Measurements from ENCODE around the gene CSNK1D. TPM values are rescaled to one million over a fixed set of nuclear protein-coding genes. Genes with fewer than 3 reads are reported as not detected.
A peak's percentile ranks its signal among the peaks of the same experiment; 100 is the strongest.
"Not testable (repeated sequence)": the region's sequence is repeated elsewhere in the genome, so short reads cannot be mapped to it uniquely, and the experiment has no call there.

Gene CSNK1D
- total RNA-seq, 1 donor from 2014 or later = 170 TPM

- DNase-seq (ENCODE audit: low spot score) = no peak
Measured at GRCh38 chr17:82274134-82275020, 877 bp upstream of the CSNK1D start.

- no peak for DNase-seq (ENCODE audit: low spot score)
Measured at GRCh38 chr17:82272495-82273326, 789 bp downstream of the CSNK1D start.

DNA sequence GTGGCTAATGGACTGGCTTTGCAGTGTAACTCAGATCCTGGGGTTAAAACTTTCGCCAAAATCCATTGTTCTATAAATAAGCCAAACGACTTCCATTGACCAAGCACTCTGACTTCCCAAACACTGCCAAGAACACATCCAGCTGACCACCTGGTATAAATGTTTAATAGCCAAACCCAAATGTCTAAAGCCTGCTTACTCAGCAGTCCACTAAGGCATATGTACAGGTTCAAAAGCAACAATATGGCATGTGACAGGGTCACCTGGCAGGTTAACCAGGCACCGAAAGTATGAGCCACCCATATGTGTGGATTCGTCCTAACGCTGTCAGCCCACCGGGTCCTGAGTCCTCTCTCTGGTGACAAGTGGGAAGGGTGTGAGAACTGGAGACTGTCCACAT, 2.1 kb downstream of the CSNK1D start:
- DNase-seq (ENCODE audit: low spot score) = no peak

DNA sequence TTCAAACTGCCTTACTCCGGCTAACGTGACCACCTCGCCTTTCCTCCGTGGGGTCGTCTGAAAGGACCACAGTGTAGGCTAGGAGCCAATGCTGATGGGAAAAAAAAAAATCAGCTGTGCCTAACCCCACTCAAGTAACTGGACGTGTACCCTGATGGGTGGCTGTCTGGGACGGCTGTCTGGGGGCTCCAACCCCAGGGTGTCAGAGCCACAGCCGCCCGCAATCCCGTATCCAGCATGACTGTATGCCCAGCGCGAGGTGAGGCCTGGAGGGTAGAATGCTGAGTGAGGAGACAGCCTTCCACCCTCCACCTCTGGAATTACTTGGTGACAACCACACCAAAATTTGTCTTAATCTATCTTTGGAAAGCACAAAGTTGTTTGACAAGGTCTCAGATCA, 2.8 kb downstream of the CSNK1D start:
- DNase-seq (ENCODE audit: low spot score) = no peak

DNA sequence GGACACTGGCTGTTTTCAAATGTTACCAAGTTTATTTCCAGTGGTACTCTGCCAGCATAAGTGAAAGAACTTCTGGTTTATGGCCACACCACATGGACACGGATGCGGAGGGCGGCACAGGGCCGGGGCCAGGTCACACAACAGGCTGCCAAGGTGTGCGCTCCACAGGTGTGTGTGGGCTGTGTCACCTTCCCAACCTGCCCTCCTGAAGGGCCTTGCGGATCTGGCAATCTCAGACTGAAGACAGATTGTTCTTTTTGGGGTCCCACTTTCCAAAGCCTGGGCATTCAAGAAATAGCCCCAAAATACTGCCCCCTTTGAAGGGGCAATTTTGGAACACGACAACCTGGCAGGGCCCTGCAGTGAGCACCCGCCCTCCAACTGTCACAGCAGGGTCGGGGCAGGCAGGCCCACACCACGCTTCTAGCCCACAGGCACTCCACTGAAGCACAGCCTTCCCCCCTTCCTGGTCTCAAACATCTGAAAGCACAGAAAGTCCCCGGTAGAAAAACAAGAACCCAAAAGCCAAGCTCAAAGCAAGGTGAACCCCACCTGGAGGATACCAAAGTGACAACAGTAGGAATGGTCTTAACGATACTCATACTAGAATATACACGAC, 3.5 kb downstream of the CSNK1D start:
- no peak for DNase-seq (ENCODE audit: low spot score)

DNA sequence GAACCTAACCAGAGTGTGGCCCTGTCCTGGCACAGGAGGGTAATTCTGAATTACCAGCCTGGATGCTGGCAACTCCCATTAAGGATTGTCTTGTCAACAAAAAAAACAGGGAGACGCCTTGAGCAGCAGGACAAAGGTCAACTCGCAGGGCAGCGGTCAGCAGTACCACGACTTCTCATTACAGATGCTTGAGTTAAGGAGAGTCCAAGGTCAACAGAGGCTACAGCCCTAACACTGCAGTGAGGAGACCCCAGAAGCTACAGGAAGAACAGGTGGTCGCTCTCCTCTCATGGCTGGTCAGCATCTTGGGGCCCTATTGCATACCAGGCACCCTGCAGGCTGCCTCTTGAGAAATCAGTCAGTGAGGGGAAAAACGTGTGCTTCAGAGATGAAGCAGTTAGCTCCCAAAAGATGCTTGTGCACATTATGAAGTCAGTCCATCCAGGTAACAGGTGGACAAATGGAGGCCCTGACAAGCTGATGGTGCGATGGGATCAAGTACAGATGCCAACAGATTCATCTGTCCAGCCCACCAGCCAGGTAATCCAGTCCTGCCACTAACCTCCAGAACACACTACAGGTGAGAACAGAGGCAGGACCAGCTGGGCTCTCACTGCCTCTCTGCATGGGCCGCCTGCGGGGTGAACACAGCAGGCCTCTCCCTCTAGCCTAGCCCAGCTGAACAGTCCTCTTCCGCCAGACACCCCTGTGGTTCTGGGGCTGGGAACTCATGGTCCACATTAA, 4.2 kb downstream of the CSNK1D start:
- no peak for DNase-seq (ENCODE audit: low spot score)

- DNase-seq (ENCODE audit: low spot score) = peak; percentile 91
Measured at GRCh38 chr17:82267575-82268379, 5.7 kb downstream of the CSNK1D start.

- DNase-seq (ENCODE audit: low spot score) = no peak
Measured at GRCh38 chr17:82266142-82266541, 7.4 kb downstream of the CSNK1D start.

DNA sequence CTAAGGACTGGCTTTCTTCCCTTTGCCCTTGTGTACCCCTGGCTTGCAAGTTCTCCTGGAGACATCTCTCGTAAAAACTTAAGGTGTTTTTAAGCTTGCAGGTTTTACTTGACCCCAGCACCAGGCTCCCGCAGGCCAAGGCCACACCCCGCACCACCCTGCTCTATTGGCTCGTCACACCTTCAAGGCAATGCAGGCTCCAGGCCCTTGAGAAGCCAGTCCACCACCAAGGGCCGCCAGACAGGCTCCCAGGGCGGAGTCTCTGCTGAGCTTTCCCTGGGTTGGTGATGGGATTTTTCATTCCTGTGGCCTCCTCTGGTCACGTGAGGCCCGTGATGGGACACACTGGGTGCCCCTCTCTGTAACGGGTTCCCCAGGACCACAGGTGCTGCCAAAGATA, 9.9 kb downstream of the CSNK1D start:
- no peak for DNase-seq (ENCODE audit: low spot score)

- DNase-seq (ENCODE audit: low spot score) = no peak
Measured at GRCh38 chr17:82262344-82262743, 11.2 kb downstream of the CSNK1D start.

DNA sequence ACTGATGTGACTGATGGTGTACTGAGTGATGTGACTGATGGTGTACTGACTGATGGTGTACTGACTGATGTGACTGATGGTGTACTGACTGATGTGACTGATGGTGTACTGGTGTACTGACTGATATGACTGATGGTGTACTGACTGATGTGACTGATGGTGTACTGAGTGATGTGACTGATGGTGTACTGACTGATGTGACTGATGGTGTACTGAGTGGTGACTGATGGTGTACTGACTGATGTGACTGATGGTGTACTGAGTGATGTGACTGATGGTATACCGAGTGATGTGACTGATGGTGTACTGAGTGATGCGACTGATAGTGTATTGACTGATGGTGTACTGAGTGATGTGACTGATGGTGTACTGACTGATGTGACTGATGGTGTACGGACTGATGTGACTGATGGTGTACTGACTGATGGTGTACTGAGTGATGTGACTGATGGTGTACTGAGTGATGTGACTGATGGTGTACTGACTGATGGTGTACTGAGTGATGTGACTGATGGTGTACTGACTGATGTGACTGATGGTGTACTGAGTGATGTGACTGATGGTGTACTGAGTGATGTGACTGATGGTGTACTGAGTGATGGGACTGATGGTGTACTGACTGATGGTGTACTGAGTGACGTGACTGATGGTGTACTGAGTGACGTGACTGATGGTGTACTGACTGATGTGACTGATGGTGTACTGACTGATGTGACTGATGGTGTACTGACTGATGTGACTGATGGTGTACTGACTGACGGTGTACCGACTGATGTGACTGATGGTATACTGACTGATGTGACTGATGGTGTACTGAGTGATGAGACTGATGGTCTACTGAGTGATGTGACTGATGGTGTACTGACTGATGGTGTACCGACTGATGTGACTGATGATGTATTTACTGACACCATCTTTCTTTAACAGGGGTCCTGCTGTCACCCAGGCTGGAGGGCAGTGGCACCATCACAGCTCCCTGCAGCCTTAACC, 13.2 kb downstream of the CSNK1D start:
- DNase-seq (ENCODE audit: low spot score) = not testable (repeated sequence)

- DNase-seq (ENCODE audit: low spot score) = no peak
Measured at GRCh38 chr17:82258555-82258954, 14.9 kb downstream of the CSNK1D start.

DNA sequence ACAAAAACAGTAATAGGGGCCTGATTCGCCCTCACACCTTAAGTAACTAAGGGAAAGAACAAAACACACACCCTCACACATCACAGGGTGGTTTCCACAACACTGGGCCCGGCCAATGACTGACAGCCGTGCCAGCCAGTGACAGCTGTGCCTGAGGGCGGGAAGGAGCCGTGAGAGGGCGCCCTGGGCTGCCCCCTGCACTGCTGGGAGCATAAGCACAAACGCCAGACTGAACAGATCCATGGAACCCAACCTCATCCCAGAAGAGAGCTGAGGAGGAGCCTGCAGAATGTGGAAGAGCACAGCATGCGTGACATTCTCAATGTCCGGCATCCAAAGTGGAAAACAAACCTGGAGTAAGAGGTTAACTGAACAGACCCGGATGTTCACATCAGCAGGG, 16.0 kb downstream of the CSNK1D start:
- no peak for DNase-seq (ENCODE audit: low spot score)

GRCh38 chr17:82256242-82256885, 17.1 kb downstream of the CSNK1D start:
- DNase-seq (ENCODE audit: low spot score) = no peak

DNA sequence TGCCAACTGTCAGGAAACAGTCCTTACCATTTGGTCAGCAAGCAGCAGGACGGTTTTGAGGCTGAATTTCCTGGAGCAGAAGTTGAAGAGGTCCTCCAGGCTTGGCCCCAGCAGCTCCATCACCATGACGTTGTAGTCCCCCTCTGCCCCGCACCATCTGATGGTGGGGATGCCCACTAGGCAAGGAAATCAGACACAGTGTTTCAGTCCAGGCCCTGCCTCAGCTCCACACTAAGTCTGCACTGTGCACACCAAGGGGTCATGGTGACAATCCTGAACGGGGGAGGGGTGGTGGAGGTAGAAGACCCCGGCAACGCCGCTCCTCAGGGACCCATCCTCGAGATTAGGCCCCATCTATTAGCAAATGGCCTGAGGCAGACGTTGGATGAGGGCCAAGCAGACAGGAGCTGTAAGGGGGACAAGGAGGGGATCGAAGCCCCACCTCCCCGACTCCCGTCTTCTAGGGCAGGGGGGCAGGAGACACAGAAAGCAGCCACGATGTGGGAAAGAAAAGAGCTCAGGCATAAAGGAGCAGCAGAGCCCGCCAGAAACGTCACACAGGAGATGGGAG, 18.0 kb downstream of the CSNK1D start:
- peak; percentile 42 for DNase-seq (ENCODE audit: low spot score)

GRCh38 chr17:82254746-82255145, 18.8 kb downstream of the CSNK1D start:
- not testable (repeated sequence) for DNase-seq (ENCODE audit: low spot score)

GRCh38 chr17:82254096-82254495, 19.4 kb downstream of the CSNK1D start:
- DNase-seq (ENCODE audit: low spot score) = not testable (repeated sequence)

GRCh38 chr17:82253179-82253544, 20.3 kb downstream of the CSNK1D start:
- DNase-seq (ENCODE audit: low spot score) = no peak

Measured in ureter (tissue), 1 donor.